AG10803 (cell line): ENCODE measurements around the gene TRPT1.

Experiments
- DNase-seq: peaks from one replicate; pipeline ENCODE4 v3.0.0; 2010; ENCODE audit warnings: low read depth
- H3K4me3 ChIP-seq: 2 replicates; pipeline ENCODE4 v1.5.1; 2011; ENCODE audit warnings: mild to moderate bottlenecking, low read length, control low read depth
- CTCF ChIP-seq: conservative IDR thresholded peaks from 2 replicates; pipeline ENCODE4 v1.5.1; 2011; ENCODE audit warnings: mild to moderate bottlenecking, low read length, control low read depth, inconsistent platforms

TRPT1 gene

GRCh38 chr11:64192434-64192833, 33.6 kb downstream of the TRPT1 start:
- H3K4me3 ChIP-seq, result no peak overlapping the region
- no peak for DNase-seq
- no peak for TF ChIP-seq CTCF

- no peak for TF ChIP-seq CTCF
- H3K4me3 ChIP-seq, result no peak overlapping the region
- no peak for DNase-seq
Measured at GRCh38 chr11:64186492-64187165, 39.4 kb downstream of the TRPT1 start.

GRCh38 chr11:64185693-64186491, 40.1 kb downstream of the TRPT1 start, which contains the start of gene STIP1:
Gene STIP1, plus strand, starts transcription at chr11:64186171. Its CDS starts 91 bp downstream, at chr11:64186262.
- TF ChIP-seq CTCF, result peak; percentile 55
- H3K4me3 ChIP-seq, result peak within 1 kb of the TSS; percentile 80
- peak; percentile 100 for DNase-seq

- peak; percentile 83 for DNase-seq
- TF ChIP-seq CTCF, result peak; percentile 41
Measured at GRCh38 chr11:64185175-64185692, 40.8 kb downstream of the TRPT1 start.

GRCh38 chr11:64183890-64184289, 42.1 kb downstream of the TRPT1 start:
- no peak overlapping the region; the same call in 1 of the 2 replicates for H3K4me3 ChIP-seq
- TF ChIP-seq CTCF, result no peak
- no peak for DNase-seq

More at GRCh38 chr11:64185175-64185692, 40.8 kb downstream of the TRPT1 start:
- peak overlapping the region; percentile 80 for H3K4me3 ChIP-seq

- no peak for TF ChIP-seq CTCF
- peak; percentile 88 for DNase-seq
- H3K4me3 ChIP-seq, result peak overlapping the region; percentile 33
Measured at GRCh38 chr11:64181506-64182411, 44.2 kb downstream of the TRPT1 start.
